Kidney (tissue), 14 donors: Measurements from ENCODE around the gene MAP1A. TPM values are rescaled to one million over a fixed set of nuclear protein-coding genes. Genes with fewer than 3 reads are reported as not detected.

ENCODE experiments used
- DNase-seq, 5 donors: peaks; one replicate each; pipeline ENCODE4 v3.0.0-alpha.2; 2013 to 2020
- FAIRE-seq: peaks from 2 replicates; lab custom pipeline; 2012; peaks lifted over from hg19 to GRCh38; lab: Jason Lieb, UNC
- H3K27ac ChIP-seq, 2 donors: one replicate each; pipeline ENCODE4 v1.7.0; 2013; ENCODE audit warnings: low read depth in 2 of 2, low read length in 2 of 2, inconsistent platforms in 1 of 2
- H3K27me3 ChIP-seq: one replicate; pipeline ENCODE4 v1.7.1; 2013; ENCODE audit warnings: low read length, inconsistent platforms; ENCODE audit not compliant: control insufficient read depth, insufficient read depth
- H3K36me3 ChIP-seq, 3 donors: one replicate each; pipeline versions ENCODE4 v1.7.0 to v1.7.1; 2013; ENCODE audit warnings: low read length in 3 of 3, control low read depth in 1 of 3, inconsistent platforms in 1 of 3; ENCODE audit not compliant: insufficient read depth in 3 of 3, control insufficient read depth in 2 of 3
- H3K4me1 ChIP-seq, 3 donors: one replicate each; pipeline versions ENCODE4 v1.7.0 to v1.7.1; 2013; ENCODE audit warnings: low read length in 3 of 3, inconsistent platforms in 1 of 3, low read depth in 1 of 3; ENCODE audit not compliant: control insufficient read depth in 2 of 3, insufficient read depth in 2 of 3
- H3K4me3 ChIP-seq, 3 donors: one replicate each; pipeline versions ENCODE4 v1.7.0 to v1.8.1; 2013; ENCODE audit warnings: low read length in 3 of 3, control low read depth in 1 of 3, inconsistent platforms in 1 of 3
- H3K9ac ChIP-seq, 3 donors: one replicate each; pipeline versions ENCODE4 v1.7.0 to v1.7.1; 2013; ENCODE audit warnings: low read length in 3 of 3, control low read depth in 1 of 3, inconsistent platforms in 1 of 3
- H3K9me3 ChIP-seq, 3 donors: one replicate each; pipeline versions ENCODE4 v1.7.0 to v1.7.1; 2013; ENCODE audit warnings: low read length in 3 of 3, control low read depth in 1 of 3, inconsistent platforms in 1 of 3; ENCODE audit not compliant: control insufficient read depth in 2 of 3, insufficient read depth in 1 of 3
- CTCF ChIP-seq: IDR thresholded peaks from 3 replicates; pipeline ENCODE4 v1.5.1; 2012; ENCODE audit warnings: mild to moderate bottlenecking, moderate library complexity, borderline replicate concordance; ENCODE audit not compliant: insufficient read depth; ENCODE audit errors: extremely low read depth
- intact Hi-C: fragments of 100-400 bp; cut with DNase I; formaldehyde crosslinking; loops from one replicate; pipeline ENCODE4 v1.11.1; 2022
- polyA plus RNA-seq: library from polyadenylated mRNA; stranded (reverse); fragments of 350-450 nt; fragmentation: Illumina TruSeq; extraction: RNeasy Lipid Tissue Mini Kit (QIAGEN cat#74804); gene quantifications from one replicate; pipeline ENCODE4 v1.2.3, GENCODE V29; 2014; ENCODE audit warnings: low read depth, low replicate concordance; ENCODE audit not compliant: insufficient read depth
- total RNA-seq: library from RNA; stranded (reverse); fragmentation: NEBNext Ultra II Directional; extraction: Animal tissue kit (Norgen Biotek cat#: 25700); gene quantifications from one replicate; pipeline ENCODE4 v1.2.1, GENCODE V29; 2021
- donor health status: control.
- donor health status: control.
- donor health status: control.
- donor health status: control.
- donor health status: control.
- donor health status: DM: yes; HTN: yes; CAD: no.
- donor health status: Normal renal cell carcinoma (clear cell type).

The MAP1A gene
- total and polyA plus RNA-seq, 2 donors from 2014 or later = 2.7 to 9.3 TPM

- no peak for TF ChIP-seq CTCF
- Histone ChIP-seq H3K4me1 (no peaks in the 10 kb centered on the region), H3K4me3 (no peak overlapping the region), H3K9ac (no peak overlapping the region), H3K9me3 (no peaks in the 10 kb centered on the region), H3K27ac (no peak overlapping the region), H3K27me3 (no peaks in the 10 kb centered on the region), H3K36me3 (peaks cover 15 to 49% (median 19%) of the 10 kb centered on the region in 3 donors)
- DNase-seq = no peak
- FAIRE-seq = no peak
- intact Hi-C loops = no loop called here
Measured at GRCh38 chr15:43473885-43474284, 43.5 kb upstream of the MAP1A start.

- H3K27me3 ChIP-seq = no peaks in the 10 kb centered on the region
- no peaks in the 10 kb centered on the region for H3K4me1 ChIP-seq
- H3K4me3 ChIP-seq = no peak overlapping the region
- intact Hi-C loops = no loop called here
- peaks cover 11 to 14% (median 12%) of the 10 kb centered on the region in 3 donors for H3K36me3 ChIP-seq
- peak; percentile 23 for TF ChIP-seq CTCF
- H3K27ac ChIP-seq = no peak overlapping the region
- peak; percentile 64 for FAIRE-seq
- H3K9me3 ChIP-seq = no peaks in the 10 kb centered on the region
- peak in 2 of 5 donors; percentile 2 to 41 for DNase-seq
- no peak overlapping the region for H3K9ac ChIP-seq
Measured at GRCh38 chr15:43483297-43484128, 33.9 kb upstream of the MAP1A start.

- Histone ChIP-seq H3K27ac (no peak overlapping the region), H3K9ac (no peak overlapping the region), H3K4me3 (no peak overlapping the region), H3K9me3 (no peaks in the 10 kb centered on the region), H3K4me1 (no peaks in the 10 kb centered on the region), H3K36me3 (peaks cover 8 to 12% (median 10%) of the 10 kb centered on the region in 3 donors), H3K27me3 (no peaks in the 10 kb centered on the region)
- intact Hi-C loops = no loop called here
- no peak for TF ChIP-seq CTCF
- DNase-seq = no peak
- no peak for FAIRE-seq
Measured at GRCh38 chr15:43484455-43484854, 33.0 kb upstream of the MAP1A start.
